Endothelial cell (in vitro differentiated cells): ENCODE results near the gene KRTAP10-5. TPM values are rescaled to one million over a fixed set of nuclear protein-coding genes. Genes with fewer than 3 reads are reported as not detected.
"Not testable (repeated sequence)": the region's sequence is repeated elsewhere in the genome, so short reads cannot be mapped to it uniquely, and the experiment has no call there.

Source experiments
- DNase-seq: peaks from one replicate; pipeline ENCODE4 v3.0.0; 2021; ENCODE audit warnings: low spot score
- H3K27ac Mint-ChIP-seq: one replicate; pipeline ENCODE4 v1.8.0; 2021; ENCODE audit warnings: mixed read lengths, inconsistent platforms; ENCODE audit not compliant: unreplicated experiment
- H3K27me3 Mint-ChIP-seq: one replicate; pipeline ENCODE4 v1.8.0; 2021; ENCODE audit warnings: mild to moderate bottlenecking, moderate library complexity, mixed read lengths, inconsistent platforms; ENCODE audit not compliant: unreplicated experiment
- H3K36me3 Mint-ChIP-seq: one replicate; pipeline ENCODE4 v1.8.0; 2021; ENCODE audit warnings: mild to moderate bottlenecking, low read depth, mixed read lengths, inconsistent platforms; ENCODE audit not compliant: unreplicated experiment
- H3K4me1 Mint-ChIP-seq: one replicate; pipeline ENCODE4 v1.8.0; 2021; ENCODE audit warnings: mild to moderate bottlenecking, mixed read lengths, inconsistent platforms; ENCODE audit not compliant: unreplicated experiment
- H3K4me3 Mint-ChIP-seq: one replicate; pipeline ENCODE4 v1.8.0; 2021; ENCODE audit warnings: mild to moderate bottlenecking, mixed read lengths, inconsistent platforms; ENCODE audit not compliant: unreplicated experiment
- H3K9me3 Mint-ChIP-seq: one replicate; pipeline ENCODE4 v1.8.0; 2021; ENCODE audit warnings: mixed read lengths, inconsistent platforms; ENCODE audit not compliant: unreplicated experiment
- CTCF ChIP-seq: fragments of 200-600 bp; sonication (generic); IDR thresholded peaks from one replicate; pipeline ENCODE4 v1.5.0; 2021; ENCODE audit warnings: antibody characterized with exemption; ENCODE audit not compliant: unreplicated experiment
- total RNA-seq: library from RNA; stranded (reverse); fragmentation: NEBNext Ultra II Directional; extraction: Animal tissue kit (Norgen Biotek cat#: 25700); gene quantifications from one replicate; pipeline ENCODE4 v1.2.1, GENCODE V29; 2021; ENCODE audit not compliant: unreplicated experiment

The KRTAP10-5 gene
- total RNA-seq, 1 donor from 2014 or later = not detected

- peak; percentile 1 for DNase-seq
- no peak overlapping the region for H3K27ac Mint-ChIP-seq
- peaks cover 13% of the 10 kb centered on the region for H3K4me1 Mint-ChIP-seq
- H3K27me3 Mint-ChIP-seq = peaks cover 2% of the 10 kb centered on the region
- no peak for TF ChIP-seq CTCF
- H3K4me3 Mint-ChIP-seq = no peak overlapping the region
- H3K36me3 Mint-ChIP-seq = peaks cover 2% of the 10 kb centered on the region
- H3K9me3 Mint-ChIP-seq = no peaks in the 10 kb centered on the region
Measured at GRCh38 chr21:44552681-44553080, 27.7 kb downstream of the KRTAP10-5 start.

GRCh38 chr21:44552136-44552535 is 28.3 kb downstream of the KRTAP10-5 start:
- no peak overlapping the region for H3K4me3 Mint-ChIP-seq
- peaks cover 2% of the 10 kb centered on the region for H3K27me3 Mint-ChIP-seq
- H3K27ac Mint-ChIP-seq = no peak overlapping the region
- H3K9me3 Mint-ChIP-seq = no peaks in the 10 kb centered on the region
- DNase-seq = peak; percentile 1
- H3K36me3 Mint-ChIP-seq = peaks cover 3% of the 10 kb centered on the region
- TF ChIP-seq CTCF = no peak
- H3K4me1 Mint-ChIP-seq = peaks cover 17% of the 10 kb centered on the region

GRCh38 chr21:44551340-44551961 is 29.0 kb downstream of the KRTAP10-5 start, which contains the start of gene KRTAP10-2:
Gene KRTAP10-2 (minus strand): TSS chr21:44551505. CDS start chr21:44551458, 47 bp downstream.
- no peak within 1 kb of the TSS for H3K4me3 Mint-ChIP-seq
- DNase-seq = peak; percentile 2
- no peak for TF ChIP-seq CTCF
- H3K9me3 Mint-ChIP-seq = no peaks in the 10 kb centered on the region
- peaks cover 18% of the 10 kb centered on the region for H3K4me1 Mint-ChIP-seq
- H3K27ac Mint-ChIP-seq = no peak within 1 kb of the TSS
- H3K36me3 Mint-ChIP-seq = peaks cover 10% of the 10 kb centered on the region
- H3K27me3 Mint-ChIP-seq = peaks cover 2% of the 10 kb centered on the region

- H3K27me3 Mint-ChIP-seq = peaks cover 2% of the 10 kb centered on the region
- no peaks in the 10 kb centered on the region for H3K9me3 Mint-ChIP-seq
- H3K27ac Mint-ChIP-seq = no peak overlapping the region
- TF ChIP-seq CTCF = no peak
- H3K36me3 Mint-ChIP-seq = peaks cover 10% of the 10 kb centered on the region
- no peak overlapping the region for H3K4me3 Mint-ChIP-seq
- peaks cover 18% of the 10 kb centered on the region for H3K4me1 Mint-ChIP-seq
- DNase-seq = no peak
Measured at GRCh38 chr21:44550807-44551206, 29.6 kb downstream of the KRTAP10-5 start.

GRCh38 chr21:44550285-44550684 is 30.1 kb downstream of the KRTAP10-5 start:
- H3K9me3 Mint-ChIP-seq, H3K36me3 Mint-ChIP-seq, H3K27me3 Mint-ChIP-seq, H3K27ac Mint-ChIP-seq, H3K4me3 Mint-ChIP-seq: not testable (repeated sequence)
- peak; percentile 2 for DNase-seq
- peaks cover 18% of the 10 kb centered on the region for H3K4me1 Mint-ChIP-seq
